ENCODE results near the gene HAAO. TPM values are rescaled to one million over a fixed set of nuclear protein-coding genes. Genes with fewer than 3 reads are reported as not detected.

Gene HAAO
- total RNA-seq, 1 donor from 2014 or later, result 11.4 TPM

GRCh38 chr2:42786561-42787345, 5.6 kb downstream of the HAAO start:
- CTCF ChIA-PET, result no interaction called here
- DNase-seq, result no peak

GRCh38 chr2:42784204-42784880, 8.0 kb downstream of the HAAO start:
- intact Hi-C loops (cut with micrococcal nuclease), result no loop called here
- no peak for ATAC-seq (ENCODE audit: low read depth)
- DNase-seq, result no peak
- no peak overlapping the region for H3K27ac Mint-ChIP-seq
- CTCF ChIA-PET, result no interaction called here
- TF ChIP-seq CTCF (IDR thresholded peaks at IDR 0.05), result no peak
- no peaks in the 10 kb centered on the region for H3K9me3 Mint-ChIP-seq
- H3K36me3 Mint-ChIP-seq (ENCODE audit: low read depth), result peaks cover 8% of the 10 kb centered on the region
- no peaks in the 10 kb centered on the region for H3K27me3 Mint-ChIP-seq
- H3K4me1 Mint-ChIP-seq, result no peaks in the 10 kb centered on the region
- H3K4me3 Mint-ChIP-seq, result no peak overlapping the region
- POLR2A ChIA-PET, result no interaction called here

More at GRCh38 chr2:42786561-42787345, 5.6 kb downstream of the HAAO start:
- no peak overlapping the region for H3K4me3 Mint-ChIP-seq
- H3K36me3 Mint-ChIP-seq (ENCODE audit: low read depth), result peaks cover 8% of the 10 kb centered on the region
- no peaks in the 10 kb centered on the region for H3K9me3 Mint-ChIP-seq
- no peak for TF ChIP-seq CTCF (IDR thresholded peaks at IDR 0.05)
- POLR2A ChIA-PET, result no interaction called here
- intact Hi-C loops (cut with micrococcal nuclease), result no loop called here
- H3K27ac Mint-ChIP-seq, result no peak overlapping the region
- no peaks in the 10 kb centered on the region for H3K27me3 Mint-ChIP-seq
- ATAC-seq (ENCODE audit: low read depth), result no peak
- H3K4me1 Mint-ChIP-seq, result peaks cover 9% of the 10 kb centered on the region

GRCh38 chr2:42783511-42783910, 8.9 kb downstream of the HAAO start:
- Mint-ChIP-seq H3K36me3 (ENCODE audit: low read depth) (peaks cover 10% of the 10 kb centered on the region), H3K4me3 (no peak overlapping the region), H3K27me3 (no peaks in the 10 kb centered on the region), H3K9me3 (no peaks in the 10 kb centered on the region), H3K4me1 (no peaks in the 10 kb centered on the region), H3K27ac (no peak overlapping the region)
- no peak for TF ChIP-seq CTCF (IDR thresholded peaks at IDR 0.05)
- CTCF ChIA-PET, result no interaction called here
- intact Hi-C loops (cut with micrococcal nuclease), result no loop called here
- no peak for ATAC-seq (ENCODE audit: low read depth)
- POLR2A ChIA-PET, result no interaction called here
- no peak for DNase-seq

GRCh38 chr2:42781181-42781580, 11.2 kb downstream of the HAAO start:
- no peaks in the 10 kb centered on the region for H3K27me3 Mint-ChIP-seq
- H3K27ac Mint-ChIP-seq, result no peak overlapping the region
- ATAC-seq (ENCODE audit: low read depth) (no peak), DNase-seq (no peak)
- H3K36me3 Mint-ChIP-seq (ENCODE audit: low read depth), result peaks cover 12% of the 10 kb centered on the region
- ChIA-PET CTCF (no interaction called here), POLR2A (no interaction called here)
- intact Hi-C loops (cut with micrococcal nuclease), result no loop called here
- TF ChIP-seq CTCF (IDR thresholded peaks at IDR 0.05), result no peak
- no peak overlapping the region for H3K4me3 Mint-ChIP-seq
- no peaks in the 10 kb centered on the region for H3K4me1 Mint-ChIP-seq
- H3K9me3 Mint-ChIP-seq, result peaks cover 3% of the 10 kb centered on the region

- CTCF ChIA-PET, result no interaction called here
Observed at GRCh38 chr2:42777883-42778805, 14.2 kb downstream of the HAAO start.

More at GRCh38 chr2:42777883-42778805, 14.2 kb downstream of the HAAO start:
- POLR2A ChIA-PET, result no interaction called here
- TF ChIP-seq CTCF (IDR thresholded peaks at IDR 0.05), result no peak
- no peak overlapping the region for H3K27ac Mint-ChIP-seq
- ATAC-seq (ENCODE audit: low read depth) (no peak), DNase-seq (no peak)
- H3K4me3 Mint-ChIP-seq, result no peak overlapping the region
- H3K36me3 Mint-ChIP-seq (ENCODE audit: low read depth), result peaks cover 12% of the 10 kb centered on the region
- H3K27me3 Mint-ChIP-seq, result no peaks in the 10 kb centered on the region
- peaks cover 10% of the 10 kb centered on the region for H3K4me1 Mint-ChIP-seq
- H3K9me3 Mint-ChIP-seq, result peaks cover 3% of the 10 kb centered on the region
- intact Hi-C loops (cut with micrococcal nuclease), result no loop called here

Data from activated B cell treated with CpG ODN at 0.5 μM for 24 hours (primary cell).